IPS-18a (cell line): Measurements from ENCODE around the gene HGS.
A peak's percentile ranks its signal among the peaks of the same experiment; 100 is the strongest.

Source experiments
- H3K27ac ChIP-seq: one replicate; pipeline ENCODE4 v1.5.1; 2013; ENCODE audit warnings: low read length
- H3K27me3 ChIP-seq: one replicate; pipeline ENCODE4 v1.6.1; 2013; ENCODE audit warnings: mild to moderate bottlenecking, low read length; ENCODE audit not compliant: control insufficient read depth, insufficient read depth
- H3K36me3 ChIP-seq: one replicate; pipeline ENCODE4 v1.6.1; 2013; ENCODE audit warnings: low read depth, low read length; ENCODE audit not compliant: control insufficient read depth
- H3K4me1 ChIP-seq: one replicate; pipeline ENCODE4 v1.6.1; 2013; ENCODE audit warnings: low read depth, low read length; ENCODE audit not compliant: control insufficient read depth
- H3K4me3 ChIP-seq: one replicate; pipeline ENCODE4 v1.5.1; 2013; ENCODE audit warnings: low read length
- H3K9ac ChIP-seq: one replicate; pipeline ENCODE4 v1.6.1; 2013; ENCODE audit warnings: mild to moderate bottlenecking, low read length, moderate library complexity
- H3K9me3 ChIP-seq: one replicate; pipeline ENCODE4 v1.6.1; 2013; ENCODE audit warnings: low read depth, low read length; ENCODE audit not compliant: control insufficient read depth

HGS gene

DNA sequence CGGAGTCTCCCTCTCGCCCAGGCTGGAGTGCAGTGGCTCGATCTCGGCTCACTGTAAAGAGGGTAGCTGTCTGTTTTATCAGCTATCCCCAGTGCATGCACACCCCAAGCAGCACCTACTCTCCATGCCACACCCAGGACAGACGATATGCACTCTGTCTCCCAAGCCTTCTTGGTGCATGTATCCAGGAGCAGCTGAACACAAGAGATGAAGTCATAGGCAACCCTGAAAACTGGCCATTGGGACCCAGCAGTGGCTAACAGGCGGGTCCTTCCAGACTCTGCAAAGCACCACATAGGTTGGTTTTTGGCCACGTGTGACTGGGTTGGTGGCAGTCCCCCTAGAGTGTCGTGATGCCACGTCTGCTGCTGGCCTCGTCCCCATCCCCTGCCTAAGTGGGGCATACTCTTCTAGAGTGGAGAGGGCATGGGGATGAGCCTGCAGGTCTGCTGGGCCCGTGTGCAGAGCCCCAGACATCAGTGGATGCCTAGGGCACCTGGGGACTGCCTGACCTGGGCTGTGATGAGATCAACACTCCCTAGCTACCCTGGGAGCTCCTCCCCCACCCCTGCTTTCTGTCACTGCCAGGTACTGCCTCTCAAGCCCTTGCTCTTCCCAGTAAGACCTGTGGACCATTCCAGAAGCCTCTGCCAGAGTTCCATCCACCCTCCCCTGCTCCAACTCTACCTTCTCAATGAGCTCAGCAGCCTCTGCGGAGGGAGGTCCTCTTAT, 36.8 kb upstream of the HGS start:
- Histone ChIP-seq H3K27ac (no peak overlapping the region), H3K9me3 (no peaks in the 10 kb centered on the region), H3K4me3 (no peak overlapping the region), H3K4me1 (no peaks in the 10 kb centered on the region), H3K36me3 (no peaks in the 10 kb centered on the region), H3K27me3 (peaks cover 26% of the 10 kb centered on the region), H3K9ac (no peak overlapping the region)

DNA sequence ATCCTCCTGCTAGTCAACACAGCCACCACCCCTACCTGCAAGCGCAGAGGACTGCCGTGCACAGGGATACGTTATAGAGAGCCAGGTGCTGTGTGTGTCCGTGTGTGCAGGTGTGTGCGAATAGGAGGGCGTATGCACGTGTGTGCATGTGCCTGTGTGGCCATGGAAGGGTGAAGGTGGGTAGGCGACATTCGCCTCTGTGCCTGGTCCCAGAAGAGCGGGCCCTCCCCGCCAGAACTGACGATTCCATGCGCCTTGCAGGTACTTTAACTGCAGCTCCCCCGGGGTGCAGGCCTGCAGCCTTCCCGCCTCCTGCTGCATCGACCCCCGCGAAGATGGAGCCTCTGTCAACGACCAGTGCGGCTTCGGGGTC, 36.2 kb upstream of the HGS start:
- Histone ChIP-seq H3K36me3 (no peaks in the 10 kb centered on the region), H3K4me3 (no peak overlapping the region), H3K27me3 (peaks cover 26% of the 10 kb centered on the region), H3K27ac (no peak overlapping the region), H3K9me3 (no peaks in the 10 kb centered on the region), H3K4me1 (no peaks in the 10 kb centered on the region), H3K9ac (no peak overlapping the region)

- Histone ChIP-seq H3K27ac (no peak overlapping the region), H3K4me1 (peaks cover under 1% of the 10 kb centered on the region), H3K27me3 (peaks cover 26% of the 10 kb centered on the region), H3K36me3 (no peaks in the 10 kb centered on the region), H3K9ac (no peak overlapping the region), H3K4me3 (no peak overlapping the region), H3K9me3 (no peaks in the 10 kb centered on the region)
Observed at GRCh38 chr17:81648013-81648706, 35.7 kb upstream of the HGS start.

DNA sequence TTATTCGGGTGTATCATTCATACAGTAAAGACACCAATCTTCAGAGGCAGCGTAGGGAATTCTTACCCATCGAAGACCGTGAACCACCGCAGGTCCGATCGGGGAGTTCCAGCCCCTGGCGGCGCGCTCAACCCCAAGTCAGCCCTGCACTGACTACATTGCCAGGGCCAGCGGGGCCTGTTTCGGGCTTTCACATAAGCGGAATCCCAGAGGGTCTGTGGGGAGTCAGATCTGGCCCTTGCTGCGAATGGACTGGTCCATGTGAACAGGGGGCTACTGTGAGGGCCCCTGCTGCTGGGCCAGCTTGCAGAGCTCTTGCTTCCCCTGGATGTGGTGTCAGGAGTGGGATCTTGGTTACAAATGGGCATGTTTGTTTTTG, 35.1 kb upstream of the HGS start:
- Histone ChIP-seq H3K9me3 (no peaks in the 10 kb centered on the region), H3K4me3 (no peak overlapping the region), H3K27me3 (peaks cover 26% of the 10 kb centered on the region), H3K9ac (no peak overlapping the region), H3K4me1 (peaks cover 6% of the 10 kb centered on the region), H3K27ac (no peak overlapping the region), H3K36me3 (no peaks in the 10 kb centered on the region)

DNA sequence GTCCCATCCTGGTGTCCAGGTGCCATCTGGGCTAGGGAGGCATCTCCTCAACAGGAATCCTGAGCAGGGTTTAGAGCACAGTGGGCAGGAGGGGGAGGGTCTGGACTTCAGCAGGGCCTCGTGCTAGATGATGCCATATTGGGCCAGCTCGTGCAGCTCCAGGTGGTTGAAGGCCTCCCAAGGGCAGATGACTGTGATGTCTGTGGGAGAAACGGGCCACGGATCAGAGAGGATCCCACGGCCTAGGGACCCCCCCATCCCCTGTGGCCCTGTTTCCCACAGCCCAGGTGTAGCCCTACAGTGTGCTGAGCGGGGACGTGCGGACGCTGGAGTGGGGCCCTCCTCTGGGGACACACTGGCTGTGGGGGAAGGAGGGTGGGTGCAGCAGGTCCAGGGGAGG, 32.9 kb upstream of the HGS start:
- H3K4me1 ChIP-seq = peaks cover 6% of the 10 kb centered on the region
- no peak overlapping the region for H3K9ac ChIP-seq

GRCh38 chr17:81651692-81652091, 32.1 kb upstream of the HGS start:
- no peak overlapping the region for H3K27ac ChIP-seq
- peaks cover 6% of the 10 kb centered on the region for H3K4me1 ChIP-seq
- H3K4me3 ChIP-seq = no peak overlapping the region
- no peaks in the 10 kb centered on the region for H3K9me3 ChIP-seq
- no peak overlapping the region for H3K9ac ChIP-seq
- H3K36me3 ChIP-seq = no peaks in the 10 kb centered on the region
- peaks cover 26% of the 10 kb centered on the region for H3K27me3 ChIP-seq

More for the DNA sequence above, 32.9 kb upstream of the HGS start:
- Histone ChIP-seq H3K36me3 (no peaks in the 10 kb centered on the region), H3K27me3 (peaks cover 26% of the 10 kb centered on the region), H3K27ac (no peak overlapping the region), H3K4me3 (no peak overlapping the region), H3K9me3 (no peaks in the 10 kb centered on the region)

GRCh38 chr17:81652906-81653771, 30.7 kb upstream of the HGS start:
- H3K36me3 ChIP-seq = no peaks in the 10 kb centered on the region
- peak overlapping the region; percentile 42 for H3K4me3 ChIP-seq
- no peaks in the 10 kb centered on the region for H3K9me3 ChIP-seq
- no peak overlapping the region for H3K27ac ChIP-seq
- no peak overlapping the region for H3K9ac ChIP-seq
- H3K4me1 ChIP-seq = peaks cover 6% of the 10 kb centered on the region
- H3K27me3 ChIP-seq = peaks cover 12% of the 10 kb centered on the region

DNA sequence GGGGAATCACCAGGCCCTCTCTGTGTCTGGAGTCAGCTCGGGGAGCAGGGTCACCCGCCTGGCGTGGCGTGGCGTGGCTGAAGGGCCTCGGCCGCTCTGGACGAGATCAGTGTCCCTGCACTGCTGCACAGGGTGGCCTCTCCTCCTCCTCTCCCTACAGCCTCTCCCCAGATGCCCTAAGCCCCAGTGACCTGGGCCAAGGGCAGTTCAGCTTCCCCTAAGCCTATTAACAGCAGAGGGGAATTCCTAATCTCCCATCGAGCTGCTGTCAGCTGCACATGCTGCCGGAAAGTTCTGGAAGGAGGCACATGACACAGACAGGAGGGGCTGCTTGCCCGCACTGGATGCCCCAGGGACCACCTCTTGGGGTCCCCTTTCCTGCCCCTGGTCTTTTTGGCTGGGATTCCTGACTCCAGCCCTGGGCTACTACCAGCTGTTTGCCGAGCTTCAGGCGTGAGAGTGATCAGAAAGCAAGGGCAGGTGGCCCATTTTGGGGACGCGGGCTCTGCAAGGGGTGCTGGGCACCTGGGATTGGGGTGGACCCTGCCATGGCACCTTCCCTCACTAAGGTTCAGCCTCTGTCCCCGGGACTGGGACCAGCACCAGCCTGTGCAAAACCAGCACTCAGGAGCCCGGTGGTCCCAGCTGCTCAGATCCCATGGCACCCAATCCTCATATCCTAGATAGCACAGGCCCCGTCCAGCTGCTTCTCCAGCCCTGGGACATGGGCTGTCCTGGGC, 28.3 kb upstream of the HGS start:
- H3K4me3 ChIP-seq = no peak overlapping the region
- no peaks in the 10 kb centered on the region for H3K36me3 ChIP-seq
- no peak overlapping the region for H3K9ac ChIP-seq
- H3K27me3 ChIP-seq = no peaks in the 10 kb centered on the region
- peaks cover 6% of the 10 kb centered on the region for H3K4me1 ChIP-seq
- H3K9me3 ChIP-seq = no peaks in the 10 kb centered on the region
- no peak overlapping the region for H3K27ac ChIP-seq

- Histone ChIP-seq H3K9ac (no peak within 1 kb of the TSS), H3K36me3 (no peaks in the 10 kb centered on the region), H3K27me3 (no peaks in the 10 kb centered on the region), H3K27ac (no peak within 1 kb of the TSS), H3K9me3 (no peaks in the 10 kb centered on the region), H3K4me1 (peaks cover 6% of the 10 kb centered on the region), H3K4me3 (no peak within 1 kb of the TSS)
Observed at GRCh38 chr17:81656118-81656743, 27.6 kb upstream of the HGS start, which contains the start of gene PDE6G. TSS of gene PDE6G (minus strand) at chr17:81656542. CDS start at chr17:81653305, 3,237 bp downstream.

DNA sequence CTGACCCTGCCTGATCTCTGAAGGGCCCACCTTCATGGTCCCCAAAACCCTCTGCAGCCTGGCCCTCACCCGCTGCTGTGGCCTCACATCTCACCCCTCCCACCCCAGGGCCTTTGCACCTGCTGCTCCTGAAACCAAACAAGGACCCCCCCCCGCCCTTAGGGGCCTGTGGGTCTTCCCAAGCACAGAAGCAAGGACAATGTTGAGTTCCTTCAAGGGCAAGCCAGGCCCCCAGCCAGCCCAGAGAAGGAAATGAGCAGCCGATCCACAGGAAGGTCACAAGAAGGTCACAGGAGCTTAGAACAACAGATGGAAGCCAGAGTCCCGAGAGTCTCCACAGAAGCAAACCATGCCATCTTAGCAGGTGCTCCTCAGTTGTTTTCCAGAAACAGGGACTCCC, 27.0 kb upstream of the HGS start:
- H3K9ac ChIP-seq = no peak overlapping the region
- peaks cover 6% of the 10 kb centered on the region for H3K4me1 ChIP-seq
- no peaks in the 10 kb centered on the region for H3K9me3 ChIP-seq
- H3K27ac ChIP-seq = no peak overlapping the region
- no peaks in the 10 kb centered on the region for H3K36me3 ChIP-seq
- no peaks in the 10 kb centered on the region for H3K27me3 ChIP-seq
- no peak overlapping the region for H3K4me3 ChIP-seq

DNA sequence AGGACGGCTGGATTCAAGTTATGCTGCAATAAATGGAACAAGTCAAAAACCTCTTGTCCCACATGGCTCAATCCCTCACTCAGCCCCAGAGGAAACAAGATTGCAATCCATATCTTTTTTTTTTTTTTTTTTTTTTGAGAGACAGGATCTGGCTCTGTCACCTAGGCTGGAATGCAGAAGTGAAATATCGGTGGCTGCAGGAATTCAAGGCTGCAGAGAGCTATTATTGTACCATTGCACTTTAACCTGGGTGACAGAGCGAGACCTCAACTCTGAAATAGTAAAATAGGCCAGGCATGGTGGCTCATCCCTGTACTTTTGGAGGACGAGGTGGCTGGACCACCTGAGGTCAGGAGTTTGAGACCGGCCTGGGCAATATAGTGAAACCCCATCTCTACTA, 24.8 kb upstream of the HGS start:
- Histone ChIP-seq H3K4me1 (no peaks in the 10 kb centered on the region), H3K27me3 (no peaks in the 10 kb centered on the region), H3K9ac (no peak overlapping the region), H3K4me3 (no peak overlapping the region), H3K36me3 (no peaks in the 10 kb centered on the region), H3K9me3 (no peaks in the 10 kb centered on the region), H3K27ac (no peak overlapping the region)
